Neural progenitor cell (in vitro differentiated cells): ENCODE results near the gene PCDH15. TPM values are rescaled to one million over a fixed set of nuclear protein-coding genes. Genes with fewer than 3 reads are reported as not detected.

Source experiments
- DNase-seq: peaks from one replicate; pipeline ENCODE4 v3.0.0-alpha.2; 2016; ENCODE audit warnings: low spot score
- H2AFZ ChIP-seq: fragments of 200-600 bp; sonication (generic); replicated peaks from 2 replicates; pipeline ENCODE4 v1.6.1; 2016; ENCODE audit warnings: antibody characterized with exemption
- H3F3A ChIP-seq: fragments of 200-600 bp; sonication (generic); 2 replicates; pipeline ENCODE4 v1.6.1; 2016; ENCODE audit warnings: antibody characterized with exemption, low read depth
- H3K27ac ChIP-seq: fragments of 200-600 bp; sonication (generic); 2 replicates; pipeline ENCODE4 v1.5.1; 2016; ENCODE audit warnings: mild to moderate bottlenecking
- H3K27me3 ChIP-seq: fragments of 200-600 bp; sonication (generic); 2 replicates; pipeline ENCODE4 v1.6.1; 2016; ENCODE audit warnings: mild to moderate bottlenecking, moderate library complexity
- H3K36me3 ChIP-seq: fragments of 200-600 bp; sonication (generic); 2 replicates; pipeline ENCODE4 v1.5.1; 2016
- H3K4me1 ChIP-seq: fragments of 200-600 bp; sonication (generic); 2 replicates; pipeline ENCODE4 v1.6.1; 2016; ENCODE audit warnings: mixed run types
- H3K4me2 ChIP-seq: fragments of 200-600 bp; sonication (generic); 2 replicates; pipeline ENCODE4 v1.6.1; 2016
- H3K4me3 ChIP-seq: fragments of 200-600 bp; sonication (generic); 2 replicates; pipeline ENCODE4 v1.5.1; 2016
- H3K79me2 ChIP-seq: fragments of 200-600 bp; sonication (generic); 2 replicates; pipeline ENCODE4 v1.6.1; 2016; ENCODE audit warnings: low read depth
- H3K9ac ChIP-seq: fragments of 200-600 bp; sonication (generic); 2 replicates; pipeline ENCODE4 v1.6.1; 2016
- H3K9me3 ChIP-seq: fragments of 200-600 bp; sonication (generic); 2 replicates; pipeline ENCODE4 v1.5.1; 2016; ENCODE audit warnings: low read depth
- H4K20me1 ChIP-seq: fragments of 200-600 bp; sonication (generic); 2 replicates; pipeline ENCODE4 v1.6.1; 2016; ENCODE audit warnings: low read depth
- H3K27ac Mint-ChIP-seq: 3 replicates; pipeline ENCODE4 v1.8.0; 2021; ENCODE audit warnings: mixed read lengths
- H3K27me3 Mint-ChIP-seq: 2 replicates; pipeline ENCODE4 v1.8.0; 2022; ENCODE audit warnings: low read depth, mild to moderate bottlenecking, inconsistent platforms, moderate library complexity, mixed read lengths; ENCODE audit not compliant: insufficient read depth
- H3K36me3 Mint-ChIP-seq: 3 replicates; pipeline ENCODE4 v1.8.0; 2021; ENCODE audit warnings: mixed read lengths
- H3K4me1 Mint-ChIP-seq: 3 replicates; pipeline ENCODE4 v1.8.0; 2021; ENCODE audit warnings: mixed read lengths
- H3K4me3 Mint-ChIP-seq: 3 replicates; pipeline ENCODE4 v1.8.0; 2021; ENCODE audit warnings: mild to moderate bottlenecking, moderate library complexity, mixed read lengths
- H3K9me3 Mint-ChIP-seq: 3 replicates; pipeline ENCODE4 v1.8.0; 2020; ENCODE audit warnings: mixed read lengths
- CTCF ChIP-seq: fragments of 200-600 bp; sonication (generic); IDR thresholded peaks from 2 replicates; pipeline ENCODE4 v1.5.1; 2017; ENCODE audit warnings: antibody characterized with exemption, mild to moderate bottlenecking
- EZH2 ChIP-seq: fragments of 200-600 bp; sonication (generic); IDR thresholded peaks from 2 replicates; pipeline ENCODE4 v1.6.1; 2017; ENCODE audit warnings: antibody characterized with exemption, mild to moderate bottlenecking, moderate library complexity
- EZH2phosphoT487 ChIP-seq: fragments of 200-600 bp; sonication (generic); IDR thresholded peaks from 2 replicates; pipeline ENCODE4 v1.6.1; 2017; ENCODE audit warnings: antibody characterized with exemption
- total RNA-seq: library from RNA; depleted of rRNA; stranded (reverse); fragments of >200 nt; gene quantifications from 2 replicates; pipeline ENCODE4 v1.2.3, GENCODE V29; 2015; ENCODE audit warnings: low replicate concordance

The PCDH15 gene
- total RNA-seq, 1 donor from 2014 or later = 0.17 TPM

- Histone ChIP-seq H3K27ac (no peak overlapping the region), H3K27me3 (no peaks in the 10 kb centered on the region), H3K4me2 (no peak overlapping the region), H3K36me3 (no peaks in the 10 kb centered on the region), H3K4me3 (no peak overlapping the region), H3K9me3 (no peaks in the 10 kb centered on the region), H4K20me1 (no peaks in the 10 kb centered on the region), H3K79me2 (no peaks in the 10 kb centered on the region), H3K4me1 (no peaks in the 10 kb centered on the region), H3K9ac (no peak overlapping the region), H2AFZ (no peak overlapping the region), H3F3A (no peaks in the 10 kb centered on the region)
- TF ChIP-seq CTCF (no peak), EZH2phosphoT487 (no peak), EZH2 (no peak)
- Mint-ChIP-seq H3K4me1 (no peaks in the 10 kb centered on the region), H3K27ac (no peak overlapping the region), H3K4me3 (no peak overlapping the region), H3K9me3 (peaks cover 3% of the 10 kb centered on the region), H3K36me3 (no peaks in the 10 kb centered on the region), H3K27me3 (no peaks in the 10 kb centered on the region)
- DNase-seq = no peak
These were observed 51.4 kb downstream of the PCDH15 start for GRCh38 chr10:54749623-54750022.

GRCh38 chr10:54745436-54745835 is 55.6 kb downstream of the PCDH15 start:
- H3K79me2 ChIP-seq = no peaks in the 10 kb centered on the region
- H2AFZ ChIP-seq = no peak overlapping the region

GRCh38 chr10:54742416-54742815 is 58.6 kb downstream of the PCDH15 start:
- no peaks in the 10 kb centered on the region for H3K9me3 ChIP-seq
- Mint-ChIP-seq H3K27me3 (no peaks in the 10 kb centered on the region), H3K36me3 (no peaks in the 10 kb centered on the region), H3K4me1 (peaks cover 5% of the 10 kb centered on the region), H3K9me3 (no peaks in the 10 kb centered on the region), H3K27ac (no peak overlapping the region), H3K4me3 (no peak overlapping the region)
- H3K27me3 ChIP-seq = no peaks in the 10 kb centered on the region
- no peaks in the 10 kb centered on the region for H3K36me3 ChIP-seq
- no peaks in the 10 kb centered on the region for H3K79me2 ChIP-seq
- no peaks in the 10 kb centered on the region for H4K20me1 ChIP-seq
- H3K9ac ChIP-seq = no peak overlapping the region
- H3K4me3 ChIP-seq = no peak overlapping the region
- DNase-seq = no peak
- no peak overlapping the region for H3K27ac ChIP-seq
- TF ChIP-seq EZH2 = no peak
- no peak for TF ChIP-seq EZH2phosphoT487
- no peak for TF ChIP-seq CTCF
- H3F3A ChIP-seq = no peaks in the 10 kb centered on the region
- no peak overlapping the region for H2AFZ ChIP-seq
- H3K4me1 ChIP-seq = no peaks in the 10 kb centered on the region
- no peak overlapping the region for H3K4me2 ChIP-seq

More at GRCh38 chr10:54745436-54745835, 55.6 kb downstream of the PCDH15 start:
- H3K27ac Mint-ChIP-seq = no peak overlapping the region
- H3K9me3 Mint-ChIP-seq = no peaks in the 10 kb centered on the region
- Histone ChIP-seq H3K4me2 (no peak overlapping the region), H3K4me1 (no peaks in the 10 kb centered on the region), H3K9ac (no peak overlapping the region), H3F3A (no peaks in the 10 kb centered on the region), H3K27me3 (no peaks in the 10 kb centered on the region), H3K27ac (no peak overlapping the region), H3K36me3 (no peaks in the 10 kb centered on the region), H3K4me3 (no peak overlapping the region), H3K9me3 (no peaks in the 10 kb centered on the region), H4K20me1 (no peaks in the 10 kb centered on the region)
- no peaks in the 10 kb centered on the region for H3K27me3 Mint-ChIP-seq
- H3K4me1 Mint-ChIP-seq = no peaks in the 10 kb centered on the region
- no peak overlapping the region for H3K4me3 Mint-ChIP-seq
- TF ChIP-seq EZH2 = no peak
- H3K36me3 Mint-ChIP-seq = no peaks in the 10 kb centered on the region
- no peak for DNase-seq

GRCh38 chr10:54728511-54728910 is 72.5 kb downstream of the PCDH15 start:
- H3K36me3 ChIP-seq = no peaks in the 10 kb centered on the region
- no peaks in the 10 kb centered on the region for H4K20me1 ChIP-seq
- no peak overlapping the region for H3K27ac Mint-ChIP-seq
- TF ChIP-seq CTCF (no peak), EZH2 (no peak), EZH2phosphoT487 (no peak)
- H3K4me3 Mint-ChIP-seq = no peak overlapping the region
- no peaks in the 10 kb centered on the region for H3K4me1 ChIP-seq
- no peaks in the 10 kb centered on the region for H3K79me2 ChIP-seq
- H3K36me3 Mint-ChIP-seq = no peaks in the 10 kb centered on the region
- H3K27ac ChIP-seq = no peak overlapping the region
- no peak overlapping the region for H3K9ac ChIP-seq
- peaks cover 4% of the 10 kb centered on the region for H3K27me3 Mint-ChIP-seq
- no peaks in the 10 kb centered on the region for H3K9me3 ChIP-seq
- H3K4me1 Mint-ChIP-seq = no peaks in the 10 kb centered on the region
- H3K4me2 ChIP-seq = no peak overlapping the region
- H3F3A ChIP-seq = no peaks in the 10 kb centered on the region
- no peak overlapping the region for H3K4me3 ChIP-seq
- no peak overlapping the region for H2AFZ ChIP-seq
- H3K27me3 ChIP-seq = no peaks in the 10 kb centered on the region
- peaks cover 7% of the 10 kb centered on the region for H3K9me3 Mint-ChIP-seq
- no peak for DNase-seq
